OCI-LY3 (cell line): ENCODE data around the gene DRD4.

Experiments
- H2AFZ ChIP-seq: fragments of 200-600, 300-600 bp; shearing (Covaris generic); 2 replicates; pipeline ENCODE4 v1.6.0; 2014; ENCODE audit warnings: antibody characterized with exemption, low read depth, low read length
- H3K27ac ChIP-seq: fragments of 200-600, 300-600 bp; sonication (generic); 2 replicates; pipeline ENCODE4 v1.5.1; 2014; ENCODE audit warnings: mild to moderate bottlenecking, low read length, moderate library complexity, mixed read lengths
- H3K27me3 ChIP-seq: fragments of 200-600, 300-600 bp; sonication (generic); 2 replicates; pipeline ENCODE4 v1.6.1; 2014; ENCODE audit warnings: low read depth, low read length, mixed read lengths
- H3K36me3 ChIP-seq: fragments of 200-600, 300-600 bp; sonication (generic); replicated peaks from 2 replicates; pipeline ENCODE3; 2014; ENCODE audit warnings: low read depth, low read length, mixed read lengths
- H3K4me1 ChIP-seq: fragments of 300-600, 200-600 bp; sonication (generic); 2 replicates; pipeline ENCODE4 v1.6.1; 2014; ENCODE audit warnings: low read length, mixed read lengths
- H3K4me2 ChIP-seq: fragments of 200-600, 300-600 bp; sonication (generic); 2 replicates; pipeline ENCODE4 v1.6.1; 2014; ENCODE audit warnings: low read length, mixed read lengths
- H3K4me3 ChIP-seq: fragments of 300-600, 200-600 bp; sonication (generic); 2 replicates; pipeline ENCODE4 v1.5.1; 2014; ENCODE audit warnings: antibody characterized with exemption, mild to moderate bottlenecking, low read length, moderate library complexity
- H3K79me2 ChIP-seq: fragments of 300-600, 200-600 bp; shearing (Covaris generic); 2 replicates; pipeline ENCODE4 v1.6.1; 2014; ENCODE audit warnings: mild to moderate bottlenecking, low read length, mixed read lengths
- H3K9ac ChIP-seq: fragments of 300-600, 200-600 bp; shearing (Covaris generic); 2 replicates; pipeline ENCODE4 v1.6.0; 2014; ENCODE audit warnings: mild to moderate bottlenecking, low read length, moderate library complexity
- H3K9me3 ChIP-seq: fragments of 200-600, 300-600 bp; shearing (Covaris generic); 2 replicates; pipeline ENCODE4 v1.6.1; 2014; ENCODE audit warnings: low read length, mixed read lengths; ENCODE audit not compliant: insufficient read depth
- H4K20me1 ChIP-seq: fragments of 200-600, 300-600 bp; sonication (generic); 2 replicates; pipeline ENCODE4 v1.6.1; 2016; ENCODE audit warnings: low read length, mixed read lengths; ENCODE audit not compliant: insufficient read depth
- EZH2phosphoT487 ChIP-seq: fragments of 200-600 bp; shearing (Covaris generic); IDR thresholded peaks from 2 replicates; pipeline ENCODE4 v1.6.1; 2018; ENCODE audit warnings: antibody characterized with exemption, mixed run types, low read depth
- TF ChIP-seq, protein P1 (sequence below): fragments of 200-600, 300-600 bp; sonication (generic); IDR thresholded peaks from 2 replicates; pipeline ENCODE4 v1.5.1; 2014; ENCODE audit warnings: antibody characterized with exemption, low read length, low read depth

The DRD4 gene

DNA sequence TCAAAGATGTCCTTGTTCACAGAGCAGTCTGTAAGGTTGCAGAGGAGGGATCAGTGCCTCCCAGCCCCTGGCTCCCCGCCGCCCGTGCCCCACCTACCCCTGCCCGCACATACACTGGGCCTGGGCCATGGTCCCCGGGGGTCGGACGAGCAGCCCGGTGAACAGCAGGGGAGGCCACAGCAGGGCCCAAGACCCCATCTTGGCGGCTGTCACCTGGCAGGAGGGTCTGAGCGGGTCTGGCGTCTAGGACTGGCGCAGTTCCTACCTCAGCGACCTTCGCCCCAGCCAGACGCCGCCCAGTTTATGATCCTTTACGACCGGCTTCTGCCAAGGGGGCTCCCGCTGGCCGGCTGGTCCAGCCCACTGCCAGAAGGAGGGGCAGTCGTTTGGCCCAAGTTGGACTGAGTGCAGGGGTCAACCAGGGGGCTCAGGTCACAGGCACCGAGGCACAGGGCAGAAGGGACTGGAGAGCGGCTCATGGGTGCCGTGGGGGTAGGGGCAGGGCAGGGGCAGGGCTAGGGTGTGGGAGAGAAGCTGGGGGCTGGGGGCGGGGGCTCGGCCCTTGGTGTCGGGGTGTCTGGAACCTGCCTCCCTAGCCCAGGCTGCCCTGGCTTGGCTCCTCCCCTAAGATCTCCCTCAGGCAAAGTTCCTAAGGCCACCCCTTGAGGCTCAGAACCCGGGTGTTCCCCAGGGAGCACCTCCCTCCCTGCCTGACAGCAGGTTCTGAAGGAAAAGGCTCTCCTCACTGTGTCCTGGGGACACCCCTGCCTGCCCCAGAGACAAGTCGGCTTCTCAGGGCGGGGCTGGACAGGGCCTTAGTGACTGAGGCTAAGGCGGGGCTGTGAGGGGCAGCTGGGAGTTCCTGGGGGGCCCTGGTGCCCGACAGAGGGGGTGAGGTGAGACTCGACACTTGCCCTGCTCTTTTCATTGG lies 12.1 kb upstream of the DRD4 start, which contains the start of gene CDHR5:
Gene CDHR5 (minus strand): TSS at position 251 of the 931 bp plus-strand sequence. CDS start 53 bp downstream, at position 198.
- Histone ChIP-seq H3K36me3 (no peaks in the 10 kb centered on the region), H3K4me1 (peaks cover 18% of the 10 kb centered on the region), H4K20me1 (no peaks in the 10 kb centered on the region), H3K4me2 (no peak within 1 kb of the TSS), H2AFZ (no peak within 1 kb of the TSS), H3K79me2 (no peaks in the 10 kb centered on the region), H3K4me3 (no peak within 1 kb of the TSS), H3K27ac (no peak within 1 kb of the TSS), H3K9ac (no peak within 1 kb of the TSS), H3K9me3 (no peaks in the 10 kb centered on the region), H3K27me3 (no peaks in the 10 kb centered on the region)
- TF ChIP-seq, protein P1, sequence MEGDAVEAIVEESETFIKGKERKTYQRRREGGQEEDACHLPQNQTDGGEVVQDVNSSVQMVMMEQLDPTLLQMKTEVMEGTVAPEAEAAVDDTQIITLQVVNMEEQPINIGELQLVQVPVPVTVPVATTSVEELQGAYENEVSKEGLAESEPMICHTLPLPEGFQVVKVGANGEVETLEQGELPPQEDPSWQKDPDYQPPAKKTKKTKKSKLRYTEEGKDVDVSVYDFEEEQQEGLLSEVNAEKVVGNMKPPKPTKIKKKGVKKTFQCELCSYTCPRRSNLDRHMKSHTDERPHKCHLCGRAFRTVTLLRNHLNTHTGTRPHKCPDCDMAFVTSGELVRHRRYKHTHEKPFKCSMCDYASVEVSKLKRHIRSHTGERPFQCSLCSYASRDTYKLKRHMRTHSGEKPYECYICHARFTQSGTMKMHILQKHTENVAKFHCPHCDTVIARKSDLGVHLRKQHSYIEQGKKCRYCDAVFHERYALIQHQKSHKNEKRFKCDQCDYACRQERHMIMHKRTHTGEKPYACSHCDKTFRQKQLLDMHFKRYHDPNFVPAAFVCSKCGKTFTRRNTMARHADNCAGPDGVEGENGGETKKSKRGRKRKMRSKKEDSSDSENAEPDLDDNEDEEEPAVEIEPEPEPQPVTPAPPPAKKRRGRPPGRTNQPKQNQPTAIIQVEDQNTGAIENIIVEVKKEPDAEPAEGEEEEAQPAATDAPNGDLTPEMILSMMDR, result no peak
- TF ChIP-seq EZH2phosphoT487, result no peak

DNA sequence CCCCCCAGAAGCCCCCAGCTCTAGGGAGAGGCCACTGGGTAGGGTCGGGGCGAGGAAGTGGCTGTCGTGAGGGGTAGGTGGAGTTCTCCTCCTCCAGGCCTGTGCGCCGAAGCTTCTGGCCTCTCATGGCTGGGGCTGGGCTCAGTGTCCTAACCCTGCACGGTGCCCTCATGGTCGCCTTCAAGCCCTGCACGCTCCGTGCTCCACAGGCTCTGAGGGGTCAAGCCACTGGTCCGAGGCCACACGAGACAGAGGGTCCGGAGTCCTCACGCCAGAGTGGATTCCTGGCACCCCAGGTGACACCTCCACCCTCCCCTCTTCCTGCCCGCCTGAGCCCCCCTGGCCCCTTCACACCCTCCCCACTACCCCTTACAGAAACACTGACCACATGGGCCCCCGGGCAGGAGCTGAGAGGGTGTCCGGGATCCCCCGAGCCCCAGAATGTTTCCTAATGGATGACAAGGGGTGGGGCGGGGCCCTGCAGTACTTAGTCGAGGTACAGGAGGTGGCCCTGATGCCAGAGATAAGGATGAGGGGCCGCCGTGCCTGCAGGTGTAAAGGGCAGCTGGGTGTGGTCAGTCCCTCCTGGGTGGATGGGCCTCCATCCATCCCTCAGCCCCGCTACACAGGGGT lies 11.3 kb upstream of the DRD4 start:
- no peak for TF ChIP-seq EZH2phosphoT487
- TF ChIP-seq, protein P1, result no peak
- Histone ChIP-seq H4K20me1 (no peaks in the 10 kb centered on the region), H2AFZ (no peak overlapping the region), H3K27ac (no peak overlapping the region), H3K9me3 (no peaks in the 10 kb centered on the region), H3K4me1 (peaks cover 23% of the 10 kb centered on the region), H3K4me2 (no peak overlapping the region), H3K9ac (no peak overlapping the region), H3K79me2 (no peaks in the 10 kb centered on the region), H3K36me3 (no peaks in the 10 kb centered on the region), H3K4me3 (no peak overlapping the region), H3K27me3 (no peaks in the 10 kb centered on the region)

DNA sequence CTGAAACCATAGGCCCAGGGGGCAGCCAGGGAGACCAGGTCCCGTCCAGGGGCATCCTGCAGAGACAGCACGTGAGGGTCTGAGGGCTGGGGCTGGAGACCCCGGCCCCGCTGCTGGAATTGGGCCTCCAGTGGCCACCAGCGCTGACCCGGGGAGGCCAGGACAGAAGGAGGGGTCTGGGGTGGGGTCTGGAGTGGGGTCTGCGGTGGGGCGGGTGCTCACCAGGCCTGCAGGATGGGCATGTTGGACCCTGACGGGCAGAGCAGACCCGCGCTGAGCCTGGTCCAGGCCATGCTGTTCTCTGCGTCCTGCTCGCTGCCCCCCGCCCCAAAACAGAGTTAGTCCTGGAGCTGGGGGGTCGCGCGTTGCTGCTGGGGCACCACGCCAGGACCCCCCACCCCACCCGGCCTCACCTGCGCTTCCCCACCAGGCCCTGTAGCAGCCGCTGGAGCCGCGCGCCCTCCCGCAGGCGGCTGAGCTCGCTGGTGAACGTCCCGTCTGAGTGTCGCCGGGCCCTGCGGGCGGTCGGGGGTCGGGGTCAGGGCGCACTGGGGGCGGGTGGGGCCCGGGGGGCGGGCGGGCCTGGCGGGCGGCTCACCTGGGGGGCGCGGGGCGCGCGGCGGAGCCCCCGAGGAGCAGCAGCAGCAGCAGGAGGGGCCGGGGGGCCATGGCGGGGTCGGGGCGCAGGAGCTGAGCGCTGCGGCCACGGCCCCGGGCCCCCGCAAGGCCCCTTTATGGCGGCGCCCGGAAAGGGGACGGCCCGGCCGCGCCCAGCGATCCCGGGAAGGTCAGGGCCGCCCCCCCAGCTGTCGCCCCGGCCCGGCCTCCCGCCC lies 10.4 kb upstream of the DRD4 start, which contains the start of gene SCT:
Gene SCT (minus strand): TSS at position 707 of the 833 bp plus-strand sequence. CDS start 38 bp downstream, at position 669.
- Histone ChIP-seq H3K4me2 (no peak within 1 kb of the TSS), H4K20me1 (no peaks in the 10 kb centered on the region), H3K4me3 (no peak within 1 kb of the TSS)

More for the DNA sequence above, 10.4 kb upstream of the DRD4 start, which contains the start of gene SCT:
- no peak within 1 kb of the TSS for H3K27ac ChIP-seq
- peaks cover 27% of the 10 kb centered on the region for H3K4me1 ChIP-seq
- no peaks in the 10 kb centered on the region for H3K36me3 ChIP-seq
- no peaks in the 10 kb centered on the region for H3K79me2 ChIP-seq
- no peak within 1 kb of the TSS for H2AFZ ChIP-seq
- no peaks in the 10 kb centered on the region for H3K9me3 ChIP-seq
- no peak for TF ChIP-seq EZH2phosphoT487
- TF ChIP-seq, protein P1, result no peak
- no peak within 1 kb of the TSS for H3K9ac ChIP-seq
- H3K27me3 ChIP-seq, result no peaks in the 10 kb centered on the region
